ENCODE results near the gene AAMP. TPM values are rescaled to one million over a fixed set of nuclear protein-coding genes. Genes with fewer than 3 reads are reported as not detected.

AAMP gene
- total and polyA plus RNA-seq, 2 donors (not counting 3 experiments of a cell fraction or from before 2014, with no cell fraction given) = 69.3 to 84.4 TPM

DNA sequence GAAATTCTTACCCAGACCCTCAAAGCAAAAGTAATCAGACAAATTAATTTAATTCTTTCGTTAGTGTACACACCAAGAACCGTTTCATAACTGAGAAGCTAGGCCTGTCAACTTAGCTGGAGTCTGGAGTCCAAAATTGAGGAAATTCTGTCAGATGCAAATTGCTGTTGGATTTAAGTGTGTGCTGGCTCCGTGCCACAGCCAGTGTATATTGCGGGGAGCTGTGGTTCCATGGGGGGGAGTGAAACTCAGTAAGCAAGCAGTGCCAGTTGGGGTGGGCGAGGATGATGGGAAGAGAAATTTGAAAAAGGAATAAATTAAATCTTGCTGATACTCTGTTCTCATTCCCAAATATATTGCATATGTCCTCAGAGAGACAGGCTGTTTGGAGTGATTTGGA lies 48.9 kb downstream of the AAMP start:
- FAIRE-seq (no peak), DNase-seq (ENCODE audit: low read depth, low spot score) (no peak)
- Histone ChIP-seq H3K27me3 (ENCODE audit: control insufficient read depth in 2 of 2, insufficient read depth in 2 of 2, low read length in 2 of 2) (no peaks in the 10 kb centered on the region), H2AFZ (ENCODE audit: low read depth, low read length) (no peak overlapping the region), H3K27ac (ENCODE audit: insufficient read depth, low read depth, low read length) (no peak overlapping the region), H3K9me1 (replicated peaks; ENCODE audit: control insufficient read depth, extremely low read depth, insufficient read depth, low read length) (no peaks in the 10 kb centered on the region), H3K36me3 (ENCODE audit: control insufficient read depth in 2 of 2, extremely low read depth in 1 of 2, insufficient read depth in 2 of 2, low read length in 2 of 2) (peaks cover 8 to 20% of the 10 kb centered on the region in 2 experiments), H4K20me1 (replicated peaks; ENCODE audit: control insufficient read depth, extremely low read depth, insufficient read depth, low read length) (peaks cover 11% of the 10 kb centered on the region), H3K9me3 (replicated peaks; ENCODE audit: control insufficient read depth, insufficient read depth, low read length) (no peaks in the 10 kb centered on the region), H3K9ac (replicated peaks; ENCODE audit: extremely low read depth, insufficient read depth, low read length) (no peak overlapping the region), H3K4me3 (replicated peaks in 1 of 3; ENCODE audit: insufficient read depth in 1 of 3, low read depth in 1 of 3, low read length in 3 of 3) (no peak overlapping the region), H3K79me2 (ENCODE audit: control insufficient read depth, insufficient read depth, low read length) (peaks cover 89% of the 10 kb centered on the region), H3K4me1 (ENCODE audit: control insufficient read depth, extremely low read depth, insufficient read depth, low read length) (peaks cover 52% of the 10 kb centered on the region), H3K4me2 (ENCODE audit: insufficient read depth, low read length) (no peak overlapping the region)
- BruUV-seq (replicated peaks) = no TSS peak
- dilution Hi-C loops (cut with MboI; ENCODE audit: extremely low pct_ligation_motif_present, low sequenced_read_pairs) = no loop called here
- ChIA-PET POLR2A (no interaction called here), CTCF (interaction anchor here (1.8 to 3.0 kb wide), 3 partner anchors 8 to 36 kb away, joined by 6 to 8 read pairs (median 7); no protein-coding TSS in a partner anchor)
- intact Hi-C loops (cut with micrococcal nuclease) = no loop called here
- no peak for TF ChIP-seq EZH2 (IDR thresholded peaks at IDR 0.05; ENCODE audit: borderline replicate concordance, low read depth, low read length, severe bottlenecking)
- TF ChIP-seq GATA2 (IDR thresholded peaks at IDR 0.05; ENCODE audit: insufficient read depth, insufficient read length, low read depth, low read length) = no peak
- TF ChIP-seq MYC (IDR thresholded peaks at IDR 0.05; ENCODE audit: low read depth, low read length) = no peak
- no peak for TF ChIP-seq POLR2A (IDR thresholded peaks at IDR 0.05; ENCODE audit: low read depth, low read length)
- TF ChIP-seq CTCF (IDR thresholded peaks at IDR 0.05; ENCODE audit: extremely low read depth in 1 of 2, insufficient read depth in 1 of 2, low read depth in 1 of 2, low read length in 2 of 2) = no peak
- no peak for TF ChIP-seq MAX (IDR thresholded peaks at IDR 0.05; ENCODE audit: insufficient read depth, insufficient read length)
- TF ChIP-seq JUN (IDR thresholded peaks at IDR 0.05; ENCODE audit: borderline replicate concordance, insufficient read depth, insufficient read length, low read depth) = no peak
- TF ChIP-seq POLR2AphosphoS5 (IDR thresholded peaks at IDR 0.05; ENCODE audit: insufficient read depth, low read depth, low read length) = no peak
- no peak for TF ChIP-seq FOS (IDR thresholded peaks at IDR 0.05; ENCODE audit: borderline replicate concordance, insufficient read depth, low read length)

All from endothelial cell of umbilical vein (primary cell).